Omental fat pad (tissue), 4 donors: ENCODE measurements around the gene TRIM7. TPM values are rescaled to one million over a fixed set of nuclear protein-coding genes. Genes with fewer than 3 reads are reported as not detected.
A peak's percentile ranks its signal among the peaks of the same experiment; 100 is the strongest.

Experiments
- ATAC-seq: fragments of 150-250 bp; one replicate; pipeline ENCODE4 v1.9.1; 2016; ENCODE audit warnings: mild to moderate bottlenecking, moderate library complexity; ENCODE audit not compliant: low FRiP score
- DNase-seq: peaks from one replicate; pipeline ENCODE4 v3.0.0-alpha.2; 2019; ENCODE audit warnings: low spot score
- CTCF ChIP-seq, 3 donors: fragments of 450-650 bp; IDR thresholded peaks; one replicate each; pipeline ENCODE4 v1.5.1; 2016 to 2017; ENCODE audit warnings: antibody characterized with exemption in 3 of 3, mild to moderate bottlenecking in 3 of 3, moderate library complexity in 2 of 3
- total RNA-seq, 4 donors: library from RNA; depleted of rRNA; stranded (reverse); fragments of >200 nt; gene quantifications; one replicate each; pipeline ENCODE4 v1.1.0, GENCODE V29; 2016

TRIM7 gene
- total RNA-seq, 4 donors from 2014 or later, result 0.79 to 2.9 (median 1.1) TPM

GRCh38 chr5:181191526-181192336 lies 13.3 kb downstream of the TRIM7 start:
- ATAC-seq (peak; percentile 76), DNase-seq (peak; percentile 91)
- TF ChIP-seq CTCF (IDR thresholded peaks at IDR 0.05), result no peak

GRCh38 chr5:181190711-181191525 lies 14.1 kb downstream of the TRIM7 start:
- DNase-seq (no peak), ATAC-seq (no peak)
- TF ChIP-seq CTCF (IDR thresholded peaks at IDR 0.05), result no peak

GRCh38 chr5:181189962-181190710 lies 14.9 kb downstream of the TRIM7 start:
- no peak for TF ChIP-seq CTCF (IDR thresholded peaks at IDR 0.05)
- no peak for DNase-seq
- no peak for ATAC-seq

- DNase-seq, result no peak
- TF ChIP-seq CTCF (IDR thresholded peaks at IDR 0.05), result no peak
- ATAC-seq, result no peak
Measured at GRCh38 chr5:181189363-181189961, 15.5 kb downstream of the TRIM7 start.

- ATAC-seq, result no peak
- peak; percentile 90 for DNase-seq
- TF ChIP-seq CTCF (IDR thresholded peaks at IDR 0.05), result no peak
Measured at GRCh38 chr5:181188700-181189362, 16.2 kb downstream of the TRIM7 start.
